ENCODE data around the gene PPP1R9A.

DNA sequence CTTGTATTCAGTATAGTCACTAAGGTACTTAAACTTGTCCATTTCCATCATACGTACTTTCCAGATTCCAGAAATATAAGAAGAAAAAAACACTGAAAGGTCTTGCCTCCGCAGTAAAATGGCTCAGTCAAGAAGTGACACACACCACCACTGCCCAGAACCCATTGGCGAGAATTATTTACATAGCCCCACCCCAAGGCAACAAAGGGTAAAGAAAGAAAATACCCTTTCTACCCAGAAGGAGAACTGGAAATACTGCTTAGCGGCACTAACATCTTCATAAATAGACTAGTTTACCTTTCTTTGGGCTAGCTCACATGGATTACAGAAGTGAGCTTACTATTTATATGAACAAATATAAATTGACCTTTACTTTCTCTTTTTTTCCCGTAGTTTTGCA, 194.0 kb downstream of the PPP1R9A start:
- TF ChIP-seq, protein P1, sequence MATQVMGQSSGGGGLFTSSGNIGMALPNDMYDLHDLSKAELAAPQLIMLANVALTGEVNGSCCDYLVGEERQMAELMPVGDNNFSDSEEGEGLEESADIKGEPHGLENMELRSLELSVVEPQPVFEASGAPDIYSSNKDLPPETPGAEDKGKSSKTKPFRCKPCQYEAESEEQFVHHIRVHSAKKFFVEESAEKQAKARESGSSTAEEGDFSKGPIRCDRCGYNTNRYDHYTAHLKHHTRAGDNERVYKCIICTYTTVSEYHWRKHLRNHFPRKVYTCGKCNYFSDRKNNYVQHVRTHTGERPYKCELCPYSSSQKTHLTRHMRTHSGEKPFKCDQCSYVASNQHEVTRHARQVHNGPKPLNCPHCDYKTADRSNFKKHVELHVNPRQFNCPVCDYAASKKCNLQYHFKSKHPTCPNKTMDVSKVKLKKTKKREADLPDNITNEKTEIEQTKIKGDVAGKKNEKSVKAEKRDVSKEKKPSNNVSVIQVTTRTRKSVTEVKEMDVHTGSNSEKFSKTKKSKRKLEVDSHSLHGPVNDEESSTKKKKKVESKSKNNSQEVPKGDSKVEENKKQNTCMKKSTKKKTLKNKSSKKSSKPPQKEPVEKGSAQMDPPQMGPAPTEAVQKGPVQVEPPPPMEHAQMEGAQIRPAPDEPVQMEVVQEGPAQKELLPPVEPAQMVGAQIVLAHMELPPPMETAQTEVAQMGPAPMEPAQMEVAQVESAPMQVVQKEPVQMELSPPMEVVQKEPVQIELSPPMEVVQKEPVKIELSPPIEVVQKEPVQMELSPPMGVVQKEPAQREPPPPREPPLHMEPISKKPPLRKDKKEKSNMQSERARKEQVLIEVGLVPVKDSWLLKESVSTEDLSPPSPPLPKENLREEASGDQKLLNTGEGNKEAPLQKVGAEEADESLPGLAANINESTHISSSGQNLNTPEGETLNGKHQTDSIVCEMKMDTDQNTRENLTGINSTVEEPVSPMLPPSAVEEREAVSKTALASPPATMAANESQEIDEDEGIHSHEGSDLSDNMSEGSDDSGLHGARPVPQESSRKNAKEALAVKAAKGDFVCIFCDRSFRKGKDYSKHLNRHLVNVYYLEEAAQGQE (IDR thresholded peaks at IDR 0.05; ENCODE audit: borderline replicate concordance) = no peak
- TF ChIP-seq POLR2AphosphoS5 (IDR thresholded peaks at IDR 0.05) (no peak), CTCF (IDR thresholded peaks at IDR 0.05; ENCODE audit: poor library complexity, severe bottlenecking) (no peak), EZH2 (IDR thresholded peaks at IDR 0.05; ENCODE audit: borderline replicate concordance, insufficient read depth, low read length, poor library complexity, severe bottlenecking) (no peak)

All from neural cell (in vitro differentiated cells).